HG02885 (cell line): ENCODE results near the gene ACSF3.

Experiments used
- ATAC-seq: cut with Tn5 transposase; IDR thresholded peaks from one replicate; pipeline ENCODE4 v1.9.1; 2021; ENCODE audit warnings: mild to moderate bottlenecking; ENCODE audit not compliant: unreplicated experiment, poor library complexity

ACSF3 gene

GRCh38 chr16:89119661-89120141, 26.0 kb downstream of the ACSF3 start:
- ATAC-seq = no peak

GRCh38 chr16:89120281-89120680, 26.6 kb downstream of the ACSF3 start:
- no peak for ATAC-seq

DNA sequence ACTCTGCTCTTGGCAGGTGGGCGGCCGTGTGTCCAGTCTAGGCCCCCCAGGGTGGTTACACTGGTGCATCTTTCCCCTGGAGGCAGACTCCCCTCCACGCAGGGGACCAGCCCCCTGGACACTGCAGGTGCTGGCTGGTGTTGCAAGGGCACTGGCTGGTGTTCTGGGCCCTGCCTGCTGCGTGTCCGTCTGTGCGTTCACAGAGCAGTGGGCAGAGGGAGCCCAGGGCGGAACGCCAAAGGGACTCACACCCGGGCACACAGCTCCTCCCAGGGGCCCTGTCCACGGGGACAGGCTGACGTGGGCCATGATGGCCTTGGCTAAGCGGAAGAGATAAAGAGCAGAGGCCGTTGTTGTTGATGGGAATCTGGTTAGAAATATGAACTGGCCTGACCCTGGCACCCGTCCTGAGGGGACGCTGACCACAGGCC, 27.3 kb downstream of the ACSF3 start:
- no peak for ATAC-seq

DNA sequence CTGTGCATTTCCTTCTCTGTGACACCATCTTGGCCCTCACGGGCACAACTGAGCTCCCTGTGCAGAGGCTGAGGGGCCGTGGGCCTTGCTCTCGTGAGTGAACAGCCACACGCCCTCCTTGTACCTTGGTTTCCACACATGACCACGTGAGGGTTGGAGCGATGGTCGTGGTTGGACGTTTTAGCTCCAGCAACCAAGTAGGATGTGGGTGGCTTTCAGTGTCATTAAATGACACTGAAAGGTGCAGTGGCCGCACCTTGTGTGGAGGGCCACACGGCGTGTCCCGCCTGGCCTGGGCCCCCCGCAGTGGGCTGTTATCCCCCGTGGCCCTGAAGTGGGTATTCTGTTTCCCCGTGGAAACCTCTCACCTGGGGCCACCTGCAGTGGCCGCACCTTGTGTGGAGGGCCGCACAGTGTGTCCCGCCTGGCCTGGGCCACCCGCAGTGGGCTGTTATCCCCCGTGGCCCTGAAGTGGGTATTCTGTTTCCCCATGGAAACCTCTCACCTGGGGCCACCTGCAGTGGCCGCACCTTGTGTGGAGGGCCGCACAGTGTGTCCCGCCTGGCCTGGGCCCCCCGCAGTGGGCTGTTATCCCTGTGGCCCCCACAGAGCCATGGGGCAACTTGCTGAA, 28.2 kb downstream of the ACSF3 start:
- ATAC-seq = no peak

DNA sequence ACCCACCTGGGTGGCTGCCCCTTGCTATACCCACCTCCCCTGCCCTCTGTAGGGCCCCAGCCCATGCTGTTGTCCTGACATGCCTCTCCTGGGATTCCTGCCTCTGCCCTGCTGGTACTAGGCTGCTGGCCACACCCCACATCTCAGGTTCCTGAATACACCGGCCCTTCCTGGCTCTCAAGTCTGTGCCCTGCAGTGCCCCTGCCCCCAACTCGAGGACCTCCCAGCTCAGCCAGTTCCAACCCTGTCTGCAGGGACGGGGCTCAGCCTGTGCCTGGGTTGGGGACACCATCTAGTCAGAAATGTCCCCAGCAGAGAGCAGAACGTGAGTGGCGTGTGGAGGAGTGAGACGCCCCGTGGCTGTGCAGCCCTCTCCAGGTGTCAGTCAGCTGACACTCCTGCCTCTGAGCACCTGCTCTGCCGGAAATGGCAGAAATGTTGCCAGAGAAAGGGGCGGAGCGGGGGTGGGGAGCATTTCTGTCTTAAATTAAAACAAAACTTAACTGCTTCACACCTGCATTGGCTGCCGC, 28.7 kb downstream of the ACSF3 start:
- ATAC-seq = peak; percentile 37

GRCh38 chr16:89123001-89123830, 29.6 kb downstream of the ACSF3 start:
- no peak for ATAC-seq

- no peak for ATAC-seq
Observed at GRCh38 chr16:89123831-89124100, 30.1 kb downstream of the ACSF3 start.

DNA sequence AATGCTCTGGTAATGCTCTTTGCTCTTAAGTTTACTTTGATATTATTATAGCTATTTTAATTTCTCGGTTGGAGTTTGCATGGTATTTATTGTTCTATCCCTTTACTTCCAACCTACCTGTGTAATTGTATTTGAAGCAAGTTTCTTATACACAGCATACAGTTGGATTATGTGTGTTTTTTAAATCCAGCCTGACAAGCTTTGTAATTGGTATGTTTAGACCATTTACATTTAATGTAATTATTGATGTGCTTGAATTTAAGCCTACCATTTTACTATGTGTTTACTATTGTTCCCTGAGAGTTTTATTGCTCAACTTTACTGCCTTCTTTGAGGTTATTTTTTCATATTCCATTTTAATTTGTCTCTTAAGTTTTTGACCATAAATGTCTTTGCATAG, 35.7 kb downstream of the ACSF3 start:
- ATAC-seq = no peak

DNA sequence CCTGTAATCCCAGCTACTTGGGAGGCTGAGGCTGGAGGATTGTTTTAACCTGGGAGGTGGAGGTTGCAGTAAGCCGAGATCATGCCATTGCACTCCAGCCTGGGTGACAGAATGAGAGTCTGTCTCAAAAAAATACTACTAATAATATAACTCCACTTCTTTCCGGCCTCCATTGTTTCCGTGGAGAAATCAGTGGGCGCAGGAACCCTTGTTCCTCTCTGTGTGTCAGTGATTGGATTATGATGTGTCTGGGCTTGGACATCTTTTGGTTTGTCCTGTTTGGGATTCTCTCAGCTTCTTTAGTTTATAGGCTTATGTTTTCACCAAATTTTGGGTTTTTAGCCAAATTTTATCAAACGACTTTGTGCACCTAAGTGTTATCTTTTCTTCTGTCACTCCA, 36.8 kb downstream of the ACSF3 start:
- ATAC-seq = no peak

GRCh38 chr16:89131783-89132182, 38.1 kb downstream of the ACSF3 start:
- no peak for ATAC-seq

DNA sequence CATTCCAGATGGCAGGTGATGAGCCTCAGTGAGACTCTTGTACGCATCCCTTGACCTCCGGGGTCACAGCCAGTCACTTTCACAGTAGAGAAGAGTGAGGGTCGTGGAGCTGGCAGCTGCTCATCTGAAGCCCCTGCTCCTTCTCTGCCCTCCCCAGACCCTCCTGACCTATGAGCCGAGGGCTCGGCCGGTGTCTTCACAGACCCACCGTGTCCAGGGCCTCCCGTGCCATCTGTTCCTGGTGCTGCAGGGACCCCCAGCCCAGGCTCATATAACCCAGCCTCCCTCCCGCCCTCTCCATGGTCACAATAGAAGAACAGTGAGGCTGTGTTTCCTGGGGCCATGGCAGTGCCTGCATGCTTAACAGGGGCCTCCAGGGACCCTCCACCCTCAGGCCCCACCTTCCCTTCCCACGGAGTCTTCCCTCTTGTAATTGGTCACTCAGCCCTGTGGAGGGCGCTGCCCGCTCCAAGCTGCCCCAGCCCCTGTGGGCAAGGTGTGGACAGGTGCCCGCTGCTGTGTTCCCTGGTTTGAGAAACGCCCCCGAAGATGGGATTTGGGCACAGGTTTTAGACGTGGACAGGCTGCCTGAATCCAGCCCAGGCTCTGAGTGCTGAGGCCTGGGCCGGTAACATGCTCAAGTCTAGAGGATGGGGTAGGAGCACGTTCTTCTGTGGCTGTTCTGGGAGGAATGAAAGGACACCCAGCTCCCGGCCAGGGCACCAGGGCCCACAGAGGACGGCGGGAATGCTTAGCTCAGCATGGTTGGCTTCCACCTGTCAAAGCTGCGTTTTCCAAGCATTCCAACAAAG, 38.7 kb downstream of the ACSF3 start:
- ATAC-seq = no peak

- no peak for ATAC-seq
Observed at GRCh38 chr16:89133457-89134127, 39.9 kb downstream of the ACSF3 start.

GRCh38 chr16:89134269-89134668, 40.6 kb downstream of the ACSF3 start:
- no peak for ATAC-seq

GRCh38 chr16:89135166-89135565, 41.5 kb downstream of the ACSF3 start:
- no peak for ATAC-seq

DNA sequence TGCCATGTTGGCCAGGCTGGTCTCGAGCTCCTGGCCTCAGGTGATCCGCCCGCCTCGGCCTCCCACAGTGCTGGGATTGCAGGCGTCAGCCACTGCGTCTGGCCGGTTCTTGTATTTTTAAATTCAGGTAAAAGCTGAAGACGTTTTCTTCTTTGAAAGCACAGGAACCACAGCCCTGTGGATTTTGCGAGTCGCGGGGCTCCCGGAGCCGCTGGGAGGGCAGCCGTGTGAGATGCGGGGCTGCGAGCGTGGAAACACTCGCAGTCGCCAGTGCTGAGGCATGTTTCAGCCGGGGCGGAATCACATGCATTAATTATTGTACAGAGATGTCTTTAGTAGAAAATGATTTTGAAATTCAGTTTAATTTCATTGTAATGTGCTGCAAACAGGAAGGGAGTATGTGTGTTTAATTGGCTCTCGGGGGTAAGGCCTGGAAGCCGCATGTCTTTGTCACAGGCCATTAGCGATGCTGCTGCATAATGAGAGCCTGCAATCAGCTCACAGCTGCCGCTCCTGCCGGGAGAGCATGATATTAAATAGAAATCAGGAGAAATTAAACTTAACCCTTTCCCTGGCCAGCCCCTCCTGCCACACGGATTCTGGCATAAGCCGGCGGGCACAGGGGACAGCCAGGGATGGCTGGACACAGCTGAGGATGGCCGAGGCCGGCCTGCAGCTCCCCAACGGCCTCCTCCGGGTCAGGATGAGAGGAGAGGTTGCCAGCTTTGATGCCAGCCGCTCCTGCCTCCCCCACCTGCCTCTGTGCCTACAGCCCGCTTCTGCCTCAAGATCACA, 42.5 kb downstream of the ACSF3 start:
- no peak for ATAC-seq

- no peak for ATAC-seq
Observed at GRCh38 chr16:89136931-89137330, 43.3 kb downstream of the ACSF3 start.

- ATAC-seq = no peak
Observed at GRCh38 chr16:89137666-89138512, 44.2 kb downstream of the ACSF3 start.

DNA sequence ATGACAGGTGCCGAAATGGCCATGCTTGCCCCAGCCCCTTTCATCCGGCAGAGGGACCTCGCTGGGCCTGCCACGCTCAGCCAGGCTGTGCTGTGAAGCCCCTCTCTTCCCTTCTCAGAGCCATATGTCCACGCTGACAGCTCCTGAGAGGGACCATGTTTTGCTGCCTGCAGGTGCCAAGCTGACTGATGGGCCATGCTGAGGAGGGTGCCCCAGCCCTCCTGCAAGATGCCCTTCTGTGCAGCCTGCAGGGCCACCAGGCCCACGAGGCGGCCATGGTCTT, 44.8 kb downstream of the ACSF3 start:
- ATAC-seq = no peak
